ENCODE data around the gene AGAP3. TPM values are rescaled to one million over a fixed set of nuclear protein-coding genes. Genes with fewer than 3 reads are reported as not detected.
A peak's percentile ranks its signal among the peaks of the same experiment; 100 is the strongest.

AGAP3 gene
- total RNA-seq, 1 donor from 2014 or later = 152 TPM

DNA sequence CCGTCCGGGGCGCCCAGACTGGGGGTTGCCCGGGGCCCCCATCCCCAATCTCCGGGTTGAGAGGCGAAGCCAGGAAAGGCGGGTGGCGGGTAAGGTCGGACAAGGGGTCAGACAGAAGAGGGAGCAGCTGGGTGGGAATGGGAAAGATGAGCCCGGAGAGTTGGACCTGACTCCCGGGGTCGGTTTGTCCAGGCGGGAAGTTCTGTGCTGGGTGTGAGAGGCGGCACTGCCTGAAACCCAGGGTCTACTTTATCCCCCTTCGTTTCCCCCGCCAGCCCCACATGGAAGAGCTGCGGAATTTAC is 26.2 kb upstream of the AGAP3 start:
- ATAC-seq = no peak
- Histone ChIP-seq H3K27me3 (no peaks in the 10 kb centered on the region), H3K4me1 (peaks cover 36% of the 10 kb centered on the region), H3K9me3 (no peaks in the 10 kb centered on the region), H3K36me3 (peaks cover 13% of the 10 kb centered on the region), H3K27ac (peak overlapping the region; percentile 98), H3K4me3 (peak overlapping the region; percentile 84)
- TF ChIP-seq, protein P1, sequence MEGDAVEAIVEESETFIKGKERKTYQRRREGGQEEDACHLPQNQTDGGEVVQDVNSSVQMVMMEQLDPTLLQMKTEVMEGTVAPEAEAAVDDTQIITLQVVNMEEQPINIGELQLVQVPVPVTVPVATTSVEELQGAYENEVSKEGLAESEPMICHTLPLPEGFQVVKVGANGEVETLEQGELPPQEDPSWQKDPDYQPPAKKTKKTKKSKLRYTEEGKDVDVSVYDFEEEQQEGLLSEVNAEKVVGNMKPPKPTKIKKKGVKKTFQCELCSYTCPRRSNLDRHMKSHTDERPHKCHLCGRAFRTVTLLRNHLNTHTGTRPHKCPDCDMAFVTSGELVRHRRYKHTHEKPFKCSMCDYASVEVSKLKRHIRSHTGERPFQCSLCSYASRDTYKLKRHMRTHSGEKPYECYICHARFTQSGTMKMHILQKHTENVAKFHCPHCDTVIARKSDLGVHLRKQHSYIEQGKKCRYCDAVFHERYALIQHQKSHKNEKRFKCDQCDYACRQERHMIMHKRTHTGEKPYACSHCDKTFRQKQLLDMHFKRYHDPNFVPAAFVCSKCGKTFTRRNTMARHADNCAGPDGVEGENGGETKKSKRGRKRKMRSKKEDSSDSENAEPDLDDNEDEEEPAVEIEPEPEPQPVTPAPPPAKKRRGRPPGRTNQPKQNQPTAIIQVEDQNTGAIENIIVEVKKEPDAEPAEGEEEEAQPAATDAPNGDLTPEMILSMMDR (IDR thresholded peaks at IDR 0.05) = no peak
- intact Hi-C loops (cut with DNase I) = no loop called here
- no peak for DNase-seq

DNA sequence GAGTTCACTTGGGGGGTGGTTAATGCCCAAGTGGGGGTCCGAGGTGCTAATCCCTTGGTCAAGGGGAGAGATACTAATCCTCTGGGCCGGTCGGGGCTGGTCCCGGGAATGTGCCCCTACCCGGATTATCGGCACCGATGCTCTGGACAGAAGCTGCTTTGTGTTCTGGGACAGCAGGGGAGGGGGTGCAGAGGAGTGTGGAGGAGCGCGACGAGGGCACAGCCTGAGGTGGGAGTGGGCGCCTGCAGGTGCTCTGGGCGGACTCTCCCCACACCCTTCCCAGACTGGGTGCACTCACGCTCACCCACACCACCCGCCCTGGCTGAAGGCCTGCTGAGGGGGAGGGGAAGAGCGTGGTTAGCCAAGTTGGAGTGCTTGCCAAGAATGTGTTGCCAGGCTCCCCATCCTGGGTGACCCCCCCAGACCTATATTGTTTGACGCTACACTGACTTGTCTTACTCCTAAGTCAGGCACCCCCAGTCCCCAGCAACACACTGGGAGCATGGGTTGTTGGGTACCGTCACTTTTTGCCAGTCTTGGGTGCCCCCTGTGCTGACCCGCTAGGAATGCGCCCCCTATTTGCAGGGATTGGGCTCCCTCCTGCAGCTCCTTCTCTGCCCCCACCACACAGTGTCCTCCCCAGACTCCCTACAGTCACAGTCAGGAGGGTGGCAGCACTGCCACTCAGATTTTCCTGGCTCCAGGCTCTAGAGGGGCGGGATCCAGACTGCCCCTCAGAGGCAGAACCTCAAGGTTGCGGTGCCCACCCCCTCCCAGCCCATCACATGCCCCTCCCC is 25.7 kb upstream of the AGAP3 start:
- intact Hi-C loops (cut with DNase I) = no loop called here
- DNase-seq = peak; percentile 80
- peak overlapping the region; percentile 98 for H3K27ac ChIP-seq
- H3K9me3 ChIP-seq = no peaks in the 10 kb centered on the region
- H3K27me3 ChIP-seq = no peaks in the 10 kb centered on the region
- TF ChIP-seq, protein P1 (IDR thresholded peaks at IDR 0.05) = no peak
- H3K4me3 ChIP-seq = peak overlapping the region; percentile 84
- H3K36me3 ChIP-seq = peaks cover 18% of the 10 kb centered on the region
- peak; percentile 0 for ATAC-seq
- peaks cover 36% of the 10 kb centered on the region for H3K4me1 ChIP-seq

DNA sequence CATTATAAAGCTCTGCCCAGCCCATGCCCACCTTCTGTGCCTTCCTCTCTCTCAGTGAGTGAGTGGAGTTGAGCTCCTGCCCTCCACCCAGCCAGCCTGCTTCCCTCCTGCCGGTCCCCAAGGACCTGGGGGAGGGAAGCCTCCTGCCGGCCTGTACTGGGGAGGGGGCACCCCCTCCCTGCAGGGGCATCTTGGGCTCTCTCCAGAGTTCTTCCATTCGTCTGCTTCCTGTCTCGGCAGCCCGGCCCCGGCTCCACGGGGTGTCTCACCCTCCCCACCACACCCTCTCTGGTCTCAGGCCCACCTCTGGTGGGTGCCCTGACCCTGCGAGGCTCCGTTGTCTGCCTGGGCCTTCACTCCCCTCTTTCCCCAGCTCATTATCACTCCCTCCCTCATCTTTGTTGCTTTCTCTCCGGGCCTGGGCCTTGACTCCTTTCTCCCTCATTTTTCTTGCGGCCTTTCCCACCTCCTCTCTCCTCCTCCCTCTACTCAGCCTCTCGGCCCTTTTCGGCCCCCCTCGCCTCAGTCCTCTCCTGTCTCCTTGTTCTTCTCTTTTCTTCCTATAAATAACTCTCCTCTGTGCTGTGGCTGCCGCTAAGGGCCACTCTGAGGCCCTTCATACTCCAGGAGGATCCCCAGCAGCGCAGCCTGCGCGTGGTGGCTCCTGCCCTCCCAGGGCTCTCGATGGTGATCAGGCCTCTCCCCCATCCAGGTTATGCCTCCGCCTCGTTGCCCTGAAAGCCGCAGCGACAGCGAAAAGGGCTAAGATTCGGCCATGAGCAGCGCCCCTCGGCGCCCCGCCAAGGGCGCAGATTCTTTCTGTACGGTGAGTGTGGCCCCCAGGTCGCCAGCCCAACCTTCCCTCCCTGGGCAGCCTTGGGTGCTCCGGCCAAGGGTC is 24.8 kb upstream of the AGAP3 start:
- Histone ChIP-seq H3K36me3 (peaks cover 27% of the 10 kb centered on the region), H3K27me3 (no peaks in the 10 kb centered on the region), H3K4me1 (peaks cover 36% of the 10 kb centered on the region), H3K4me3 (peak overlapping the region; percentile 84), H3K9me3 (no peaks in the 10 kb centered on the region), H3K27ac (peak overlapping the region; percentile 63)
- peak; percentile 84 for DNase-seq
- intact Hi-C loops (cut with DNase I) = no loop called here
- TF ChIP-seq, protein P1 (IDR thresholded peaks at IDR 0.05) = no peak
- ATAC-seq = peak; percentile 2

DNA sequence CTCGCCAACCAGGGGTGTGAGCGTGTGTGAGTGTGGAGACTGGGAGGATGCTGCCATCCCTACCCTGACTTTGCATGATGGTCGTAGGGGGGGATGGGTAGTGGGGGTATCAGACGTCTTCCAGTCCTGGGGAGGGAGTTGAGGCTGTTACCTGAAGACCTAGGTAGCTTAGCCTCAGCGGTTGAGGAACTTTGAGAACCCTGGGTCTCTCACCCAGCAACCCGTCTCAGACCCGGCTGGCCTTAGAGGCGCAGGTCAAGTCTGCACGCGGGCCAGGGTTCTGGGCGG is 24.2 kb upstream of the AGAP3 start:
- Histone ChIP-seq H3K4me3 (peak overlapping the region; percentile 84), H3K27me3 (no peaks in the 10 kb centered on the region), H3K4me1 (peaks cover 32% of the 10 kb centered on the region), H3K9me3 (no peaks in the 10 kb centered on the region), H3K27ac (peak overlapping the region; percentile 63), H3K36me3 (peaks cover 32% of the 10 kb centered on the region)
- DNase-seq (no peak), ATAC-seq (no peak)
- intact Hi-C loops (cut with DNase I) = no loop called here
- TF ChIP-seq, protein P1 (IDR thresholded peaks at IDR 0.05) = no peak

DNA sequence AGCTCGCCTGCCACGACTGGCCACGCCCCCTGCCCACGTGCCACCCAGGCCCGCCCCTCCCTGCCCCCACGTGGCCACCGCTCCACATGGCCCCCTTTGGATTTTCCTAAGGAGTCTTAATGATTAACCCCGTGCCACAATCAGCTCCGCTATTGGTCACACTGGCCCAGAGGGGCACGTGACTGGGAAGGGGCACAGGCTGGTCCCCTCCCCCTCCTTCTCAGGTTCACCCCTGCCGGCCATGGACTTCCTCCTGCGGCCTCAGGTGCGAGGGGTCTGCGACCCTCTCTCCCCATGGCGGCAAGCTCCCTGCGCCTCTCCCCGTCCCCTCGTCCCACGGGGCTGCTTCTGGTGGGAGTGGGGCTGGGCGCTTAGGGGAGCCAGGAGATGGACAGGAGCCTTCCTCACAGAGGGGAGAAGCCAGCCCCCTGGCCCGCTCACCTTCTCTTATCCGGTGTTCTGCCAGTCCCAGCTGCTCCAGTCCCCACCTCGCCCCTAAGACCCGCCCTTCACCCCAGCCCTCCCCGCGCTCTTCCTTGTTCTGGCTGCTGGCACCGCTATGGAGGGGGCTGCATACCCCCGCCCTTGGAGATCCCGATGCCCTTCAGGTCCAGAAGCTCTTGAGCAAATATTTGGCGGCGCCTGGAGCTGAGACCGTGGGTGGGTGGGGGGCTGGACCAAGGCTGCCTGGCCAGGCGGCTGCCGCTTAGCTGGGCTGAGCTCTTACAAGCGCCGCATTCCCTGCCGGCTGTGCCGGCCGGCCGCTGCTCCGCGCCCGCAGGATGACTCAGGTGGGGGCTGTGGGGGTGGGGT is 23.7 kb upstream of the AGAP3 start:
- H3K27me3 ChIP-seq = no peaks in the 10 kb centered on the region
- intact Hi-C loops (cut with DNase I) = no loop called here
- peaks cover 29% of the 10 kb centered on the region for H3K4me1 ChIP-seq
- H3K9me3 ChIP-seq = no peaks in the 10 kb centered on the region
- peaks cover 38% of the 10 kb centered on the region for H3K36me3 ChIP-seq
- ATAC-seq = peak; percentile 45
- TF ChIP-seq, protein P1 (IDR thresholded peaks at IDR 0.05) = no peak
- DNase-seq = peak; percentile 91
- H3K27ac ChIP-seq = peak overlapping the region; percentile 63
- H3K4me3 ChIP-seq = peak overlapping the region; percentile 38
